NCI-H2227 (cell line): ENCODE results near the gene SLC9A7.
"Not testable (repeated sequence)": the region's sequence is repeated elsewhere in the genome, so short reads cannot be mapped to it uniquely, and the experiment has no call there.

ENCODE experiments used
- DNase-seq: peaks from one replicate; lab custom pipeline; 2025; ENCODE audit not compliant: unreplicated experiment; lab: John Stamatoyannopoulos, UW

The SLC9A7 gene

GRCh38 chrX:46758956-46759644 is at the start of gene SLC9A7:
TSS of gene SLC9A7 (minus strand) at chrX:46759118. CDS start at chrX:46759029, 89 bp downstream.
- DNase-seq = peak; percentile 89

- no peak for DNase-seq
These were observed 46.4 kb upstream of the SLC9A7 start for GRCh38 chrX:46805270-46805669.

GRCh38 chrX:46803140-46803539 is 44.2 kb upstream of the SLC9A7 start:
- DNase-seq = no peak

GRCh38 chrX:46796574-46797191 is 37.8 kb upstream of the SLC9A7 start:
- peak; percentile 80 for DNase-seq

GRCh38 chrX:46793386-46794143 is 34.6 kb upstream of the SLC9A7 start:
- DNase-seq = no peak

- DNase-seq = no peak
These were observed 33.9 kb upstream of the SLC9A7 start for GRCh38 chrX:46792810-46793188.

- peak; percentile 81 for DNase-seq
These were observed 33.2 kb upstream of the SLC9A7 start for GRCh38 chrX:46791927-46792809.

- DNase-seq = no peak
These were observed 30.0 kb upstream of the SLC9A7 start for GRCh38 chrX:46788902-46789301.

- DNase-seq = not testable (repeated sequence)
These were observed 25.5 kb upstream of the SLC9A7 start for GRCh38 chrX:46784437-46784836.

GRCh38 chrX:46782034-46782433 is 23.1 kb upstream of the SLC9A7 start:
- DNase-seq = no peak

GRCh38 chrX:46777971-46778810 is 19.3 kb upstream of the SLC9A7 start:
- DNase-seq = peak; percentile 22

GRCh38 chrX:46770817-46771163 is 11.9 kb upstream of the SLC9A7 start:
- DNase-seq = no peak

GRCh38 chrX:46770000-46770816 is 11.3 kb upstream of the SLC9A7 start:
- no peak for DNase-seq

GRCh38 chrX:46762963-46763362 is 4.0 kb upstream of the SLC9A7 start:
- DNase-seq = no peak

- DNase-seq = no peak
These were observed 692 bp upstream of the SLC9A7 start for GRCh38 chrX:46759645-46759974.

- peak; percentile 70 for DNase-seq
These were observed 559 bp downstream of the SLC9A7 start for GRCh38 chrX:46758163-46758955.

- no peak for DNase-seq
These were observed 1.3 kb downstream of the SLC9A7 start for GRCh38 chrX:46757593-46757992.

GRCh38 chrX:46757052-46757451 is 1.9 kb downstream of the SLC9A7 start:
- no peak for DNase-seq

- DNase-seq = no peak
These were observed 3.2 kb downstream of the SLC9A7 start for GRCh38 chrX:46755671-46756070.
